Gastrocnemius medialis (tissue), 4 donors: ENCODE results near the gene CHST15. TPM values are rescaled to one million over a fixed set of nuclear protein-coding genes. Genes with fewer than 3 reads are reported as not detected.
"Not testable (repeated sequence)": the region's sequence is repeated elsewhere in the genome, so short reads cannot be mapped to it uniquely, and the experiment has no call there.

Experiments used
- ATAC-seq, 2 donors: fragments of 150-250 bp; one replicate each; pipeline ENCODE4 v1.9.1; 2016
- DNase-seq, 2 donors: peaks; one replicate each; pipeline ENCODE4 v3.0.0-alpha.2; 2019
- H3K27ac ChIP-seq, 4 donors: fragments of 200-600 bp; sonication (generic); 1 replicate in 1 of 4; 2 replicates in 3 of 4; pipeline ENCODE4 v1.5.1; 2016 to 2018; ENCODE audit warnings: mild to moderate bottlenecking in 2 of 4, moderate library complexity in 1 of 4
- H3K27me3 ChIP-seq, 3 donors: fragments of 200-600 bp; sonication (generic) in 2 of 3; 1 replicate in 1 of 3; 2 replicates in 2 of 3; pipeline versions ENCODE4 v1.5.1 to v1.6.0; 2016 to 2019; ENCODE audit warnings: mild to moderate bottlenecking in 1 of 3, moderate library complexity in 1 of 3
- H3K36me3 ChIP-seq, 2 donors: fragments of 200-600 bp; sonication (generic) in 1 of 2; one replicate each; pipeline ENCODE4 v1.5.1; 2017 to 2018
- H3K4me1 ChIP-seq, 2 donors: fragments of 200-600 bp; sonication (generic) in 1 of 2; one replicate each; pipeline ENCODE4 v1.5.1; 2016 to 2017; ENCODE audit warnings: mild to moderate bottlenecking in 2 of 2
- H3K4me3 ChIP-seq, 4 donors: fragments of 200-600 bp; sonication (generic) in 3 of 4; 1 replicate in 1 of 4; 2 replicates in 3 of 4; pipeline ENCODE4 v1.5.1; 2016 to 2019; ENCODE audit warnings: mild to moderate bottlenecking in 2 of 4
- H3K9me3 ChIP-seq, 3 donors: fragments of 200-600 bp; sonication (generic) in 2 of 3; 1 replicate in 1 of 3; 2 replicates in 2 of 3; pipeline ENCODE4 v1.5.1; 2016 to 2019
- CTCF ChIP-seq, 5 experiments: fragments of 450-650 bp in 3 of 5; fragments of 200-600 bp in 2 of 5; sonication (generic) in 2 of 5; IDR thresholded peaks in 4 of 5; conservative IDR thresholded peaks in 1 of 5; 1 replicate in 4 of 5; 2 replicates in 1 of 5; pipeline ENCODE4 v1.5.1; 2016 to 2019; ENCODE audit warnings: antibody characterized with exemption in 5 of 5, mild to moderate bottlenecking in 3 of 5, moderate library complexity in 3 of 5
- POLR2A ChIP-seq, 2 donors: fragments of 450-650 bp; IDR thresholded peaks; one replicate each; pipeline ENCODE4 v1.6.1; 2017; ENCODE audit warnings: antibody characterized with exemption in 2 of 2, mild to moderate bottlenecking in 2 of 2, moderate library complexity in 2 of 2
- in situ Hi-C, 4 donors: fragments of 200-750 bp; cut with MboI; loops; one replicate each; pipeline versions ENCODE4 v1.15.0 to v1.8.0; 2017; ENCODE audit warnings: low sequenced_read_pairs in 4 of 4
- intact Hi-C: fragments of 100-400 bp; cut with DNase I; formaldehyde crosslinking; loops from one replicate; pipeline ENCODE4 v1.15.1; 2023; ENCODE audit warnings: low total_unique reads
- total RNA-seq, 4 donors: library from RNA; depleted of rRNA; stranded (reverse); fragments of >200 nt; gene quantifications; one replicate each; pipeline versions ENCODE4 v1.1.0 to v1.2.3, GENCODE V29; 2016

The CHST15 gene
- total RNA-seq, 4 donors from 2014 or later = 9.0 to 32.2 (median 20.3) TPM

GRCh38 chr10:124101351-124101750, 8.0 kb upstream of the CHST15 start:
- ATAC-seq (no peak), DNase-seq (no peak)
- intact Hi-C loops (no loop called here), in situ Hi-C loops (loop anchor here in 2 of 4 donors (10.0 kb wide), 2 partner anchors 53 to 283 kb away; no protein-coding TSS in a partner anchor)
- no peak overlapping the region for H3K27ac ChIP-seq
- no peaks in the 10 kb centered on the region for H3K9me3 ChIP-seq
- peaks cover 5 to 10% of the 10 kb centered on the region in 2 donors for H3K4me1 ChIP-seq
- no peaks in the 10 kb centered on the region for H3K27me3 ChIP-seq
- no peak overlapping the region for H3K4me3 ChIP-seq
- no peaks in the 10 kb centered on the region for H3K36me3 ChIP-seq
- no peak for TF ChIP-seq POLR2A (IDR thresholded peaks at IDR 0.05)
- no peak for TF ChIP-seq CTCF (IDR thresholded peaks at IDR 0.05 in 4 of 5, conservative IDR thresholded peaks at IDR 0.05 in 1 of 5)

- intact Hi-C loops, H3K27me3 ChIP-seq, H3K9me3 ChIP-seq, ATAC-seq, H3K4me1 ChIP-seq, H3K36me3 ChIP-seq, H3K27ac ChIP-seq, DNase-seq, H3K4me3 ChIP-seq: not testable (repeated sequence)
- in situ Hi-C loops = loop anchor here in 2 of 4 donors (10.0 kb wide), 2 partner anchors 54 to 284 kb away; no protein-coding TSS in a partner anchor
Measured at GRCh38 chr10:124100651-124101050, 7.3 kb upstream of the CHST15 start.

- no peak overlapping the region for H3K27ac ChIP-seq
- H3K9me3 ChIP-seq = no peaks in the 10 kb centered on the region
- no peaks in the 10 kb centered on the region for H3K36me3 ChIP-seq
- H3K27me3 ChIP-seq = no peaks in the 10 kb centered on the region
- intact Hi-C loops = no loop called here
- H3K4me3 ChIP-seq = no peak overlapping the region
- in situ Hi-C loops = loop anchor here in 2 of 4 donors (10.0 kb wide), 2 partner anchors 55 to 285 kb away; no protein-coding TSS in a partner anchor
- H3K4me1 ChIP-seq = peaks cover 3 to 4% of the 10 kb centered on the region in 2 donors
- no peak for DNase-seq
- ATAC-seq = no peak
- TF ChIP-seq CTCF (IDR thresholded peaks at IDR 0.05 in 4 of 5, conservative IDR thresholded peaks at IDR 0.05 in 1 of 5) = no peak
- TF ChIP-seq POLR2A (IDR thresholded peaks at IDR 0.05) = no peak
Measured at GRCh38 chr10:124100124-124100523, 6.7 kb upstream of the CHST15 start.

GRCh38 chr10:124099604-124100003, 6.2 kb upstream of the CHST15 start:
- H3K9me3 ChIP-seq = no peaks in the 10 kb centered on the region
- TF ChIP-seq CTCF (IDR thresholded peaks at IDR 0.05 in 4 of 5, conservative IDR thresholded peaks at IDR 0.05 in 1 of 5) (no peak), POLR2A (IDR thresholded peaks at IDR 0.05) (no peak)
- no peak for DNase-seq
- ATAC-seq = no peak
- no peak overlapping the region for H3K27ac ChIP-seq
- intact Hi-C loops = loop anchor here (10.0 kb wide), 1 partner anchor 105 kb away; no protein-coding TSS in a partner anchor
- H3K4me3 ChIP-seq = no peak overlapping the region
- in situ Hi-C loops = loop anchor here in 2 of 4 donors (10.0 kb wide), 2 partner anchors 55 to 285 kb away; no protein-coding TSS in a partner anchor
- H3K36me3 ChIP-seq = no peaks in the 10 kb centered on the region
- H3K27me3 ChIP-seq = no peaks in the 10 kb centered on the region
- H3K4me1 ChIP-seq = peaks cover 8 to 9% of the 10 kb centered on the region in 2 donors

- Histone ChIP-seq H3K27me3 (no peaks in the 10 kb centered on the region), H3K27ac (no peak overlapping the region), H3K36me3 (no peaks in the 10 kb centered on the region), H3K4me3 (no peak overlapping the region), H3K4me1 (peaks cover 12 to 18% of the 10 kb centered on the region in 2 donors), H3K9me3 (no peaks in the 10 kb centered on the region)
- intact Hi-C loops (loop anchor here (10.0 kb wide), 1 partner anchor 104 kb away; no protein-coding TSS in a partner anchor), in situ Hi-C loops (no loop called here)
- no peak for TF ChIP-seq CTCF (IDR thresholded peaks at IDR 0.05 in 4 of 5, conservative IDR thresholded peaks at IDR 0.05 in 1 of 5)
- TF ChIP-seq POLR2A (IDR thresholded peaks at IDR 0.05) = no peak
- no peak for DNase-seq
- ATAC-seq = no peak
Measured at GRCh38 chr10:124098575-124098974, 5.2 kb upstream of the CHST15 start.
